Jurkat, Clone E6-1 (cell line): ENCODE measurements around the gene PRKRIP1.
"Not testable (repeated sequence)": the region's sequence is repeated elsewhere in the genome, so short reads cannot be mapped to it uniquely, and the experiment has no call there.

Source experiments
- DNase-seq: peaks from one replicate; pipeline ENCODE4 v3.0.0-alpha.2; 2011; ENCODE audit warnings: low read depth, low spot score
- H3K4me3 ChIP-seq: 2 replicates; pipeline ENCODE4 v1.5.1; 2011; ENCODE audit warnings: mild to moderate bottlenecking, low read length, control low read depth, moderate library complexity

Gene PRKRIP1

DNA sequence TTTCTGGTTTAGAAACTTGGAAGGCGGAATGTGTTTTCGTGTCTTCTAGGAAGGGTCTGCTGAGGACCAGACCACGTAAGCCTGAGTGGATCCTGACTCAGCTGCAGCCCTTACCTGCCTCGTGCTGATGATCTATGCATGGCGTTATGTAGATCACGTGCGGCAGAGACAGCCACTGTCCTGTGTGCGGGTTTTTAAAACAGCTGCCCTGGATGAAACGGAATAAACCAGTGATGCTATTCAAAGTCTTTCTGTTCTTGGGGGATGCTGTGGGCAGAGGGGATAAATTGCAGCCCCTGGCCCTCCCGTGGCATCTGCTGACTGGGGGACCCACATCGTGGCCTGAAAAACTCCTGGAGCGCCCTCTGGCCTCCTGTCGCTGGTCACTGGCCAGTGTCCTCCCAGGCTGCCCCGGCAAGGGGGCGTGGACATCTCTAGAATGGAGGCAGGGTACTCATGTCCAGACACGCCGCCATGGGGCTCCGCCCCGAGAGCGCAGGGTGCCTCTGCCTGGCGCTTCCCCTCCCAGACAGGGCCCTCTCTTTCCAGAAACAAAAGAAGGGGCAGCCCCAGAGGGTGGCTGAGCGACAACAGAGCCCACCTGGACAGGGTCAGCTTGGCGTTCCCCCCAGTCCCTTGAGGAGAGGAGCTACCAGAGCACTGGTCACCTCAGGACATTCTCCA is 55.4 kb downstream of the PRKRIP1 start:
- DNase-seq = no peak
- H3K4me3 ChIP-seq = no peak overlapping the region

DNA sequence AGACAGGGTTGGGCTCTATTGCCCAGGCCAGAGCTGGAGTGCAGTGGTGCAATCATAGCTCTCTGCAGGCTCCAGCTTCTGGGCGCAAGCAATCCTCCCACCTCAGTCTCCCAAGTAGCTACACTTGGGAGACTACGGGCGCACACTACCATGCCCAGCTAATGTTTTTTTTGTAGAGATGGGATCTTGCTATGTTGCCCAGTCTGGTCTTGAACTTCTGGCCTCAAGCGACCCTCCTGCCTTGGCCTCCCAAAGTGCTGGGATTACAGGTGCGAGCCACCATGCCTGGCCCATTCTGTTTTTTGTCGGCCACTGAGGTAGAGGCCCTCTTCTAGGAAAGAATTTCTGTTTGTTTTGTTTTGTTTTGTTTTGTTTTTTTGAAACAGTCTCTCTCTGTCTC is 56.3 kb downstream of the PRKRIP1 start:
- no peak overlapping the region for H3K4me3 ChIP-seq
- DNase-seq = no peak

DNA sequence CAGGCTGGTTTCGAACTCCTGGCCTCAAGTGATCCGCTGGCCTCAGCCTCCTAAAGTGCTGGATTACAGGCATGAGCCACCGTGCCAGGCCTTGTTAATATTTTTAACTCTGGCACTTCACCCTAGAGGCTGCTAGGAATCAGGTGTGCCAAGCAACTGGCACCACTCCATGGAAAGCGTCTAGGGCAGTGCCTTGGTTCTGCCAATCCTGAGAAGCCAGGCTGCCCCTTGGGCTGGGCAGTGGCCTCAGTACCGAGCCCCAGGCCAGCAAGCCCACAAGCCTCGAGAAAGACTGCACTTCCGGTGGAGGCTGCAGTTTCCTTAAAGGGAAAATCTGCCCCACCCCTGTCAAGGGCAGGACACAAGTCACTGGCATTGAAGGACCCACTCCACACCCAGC is 57.2 kb downstream of the PRKRIP1 start:
- DNase-seq = no peak
- no peak overlapping the region for H3K4me3 ChIP-seq

DNA sequence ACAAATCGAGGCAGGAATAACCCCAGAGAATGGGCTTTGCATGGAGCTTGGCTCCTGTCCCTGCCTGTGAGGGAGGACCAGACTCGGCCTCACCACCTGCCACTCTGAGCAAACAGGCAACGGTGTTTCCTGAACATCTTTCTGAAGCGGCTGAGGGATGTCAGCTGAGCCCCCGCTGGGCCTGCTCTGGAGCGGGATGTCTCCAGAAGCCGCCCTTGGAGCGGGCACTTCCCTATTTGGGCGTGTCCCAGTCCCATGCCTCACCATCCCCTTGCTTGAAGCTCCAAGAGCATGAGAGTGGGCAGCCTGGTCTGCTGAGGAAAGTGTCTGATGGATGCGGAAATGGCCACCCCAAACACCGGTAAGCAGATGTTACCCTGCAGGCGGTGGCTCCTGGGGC is 58.3 kb downstream of the PRKRIP1 start:
- H3K4me3 ChIP-seq = no peak overlapping the region
- DNase-seq = no peak

DNA sequence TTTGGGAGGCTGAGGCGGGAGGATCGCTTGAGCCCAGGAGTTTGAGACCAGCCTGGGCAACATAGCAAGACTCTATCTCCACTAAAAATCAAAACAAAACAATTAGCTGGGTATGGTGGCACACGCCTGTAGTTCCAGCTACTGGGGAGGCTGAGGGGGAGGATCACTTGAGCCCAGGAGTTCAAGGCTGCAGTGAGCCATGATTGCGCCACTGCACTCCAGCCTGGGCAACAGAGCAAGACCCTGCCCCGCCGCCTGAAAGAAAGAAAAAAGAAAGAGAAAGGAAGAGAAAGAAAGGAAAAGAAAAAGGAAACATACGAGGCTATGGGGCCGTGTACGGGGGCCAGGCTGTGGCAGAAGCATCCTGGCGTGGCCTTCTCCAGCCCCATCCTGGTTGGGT is 58.8 kb downstream of the PRKRIP1 start:
- not testable (repeated sequence) for H3K4me3 ChIP-seq, DNase-seq

DNA sequence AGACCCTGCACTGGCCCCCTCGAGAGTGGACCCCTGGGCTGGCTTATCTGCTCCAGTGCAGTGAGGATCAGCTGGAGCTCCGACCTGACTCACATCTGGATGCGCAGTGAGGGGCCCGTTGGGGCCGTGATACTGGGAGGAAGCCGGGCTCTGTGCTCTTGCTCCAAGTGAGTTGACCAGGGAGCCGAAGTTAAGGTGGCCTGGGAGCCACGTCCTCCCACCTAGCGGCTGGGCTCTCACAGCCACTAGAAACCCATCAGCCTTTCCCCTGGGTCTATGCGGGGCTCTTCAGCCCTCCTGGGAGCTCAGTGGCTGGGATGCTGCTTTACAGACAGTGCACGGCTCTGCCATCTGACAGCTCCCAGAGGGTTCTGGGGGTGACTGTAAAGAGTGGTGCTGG is 59.4 kb downstream of the PRKRIP1 start:
- no peak for DNase-seq
- no peak overlapping the region for H3K4me3 ChIP-seq

DNA sequence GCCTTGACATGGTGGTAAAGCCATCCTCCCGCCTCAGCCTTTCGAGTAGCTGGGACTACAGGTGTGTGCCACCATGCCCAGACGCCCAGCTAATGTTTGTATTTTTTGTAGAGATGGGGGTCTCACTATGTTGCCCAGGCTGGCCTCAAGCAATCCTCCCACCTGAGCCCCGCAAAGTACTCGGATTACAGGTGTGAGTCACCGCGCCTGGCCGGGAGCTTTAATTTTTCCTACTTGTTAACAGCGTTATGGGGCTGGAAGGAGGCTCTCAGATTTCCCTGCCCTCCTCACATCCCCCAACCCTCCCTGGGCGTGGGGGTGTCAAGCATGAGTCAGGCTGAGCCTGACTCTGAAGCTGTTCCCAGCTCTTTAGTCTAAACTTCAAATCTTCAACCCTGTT is 60.2 kb downstream of the PRKRIP1 start:
- no peak overlapping the region for H3K4me3 ChIP-seq
- no peak for DNase-seq

DNA sequence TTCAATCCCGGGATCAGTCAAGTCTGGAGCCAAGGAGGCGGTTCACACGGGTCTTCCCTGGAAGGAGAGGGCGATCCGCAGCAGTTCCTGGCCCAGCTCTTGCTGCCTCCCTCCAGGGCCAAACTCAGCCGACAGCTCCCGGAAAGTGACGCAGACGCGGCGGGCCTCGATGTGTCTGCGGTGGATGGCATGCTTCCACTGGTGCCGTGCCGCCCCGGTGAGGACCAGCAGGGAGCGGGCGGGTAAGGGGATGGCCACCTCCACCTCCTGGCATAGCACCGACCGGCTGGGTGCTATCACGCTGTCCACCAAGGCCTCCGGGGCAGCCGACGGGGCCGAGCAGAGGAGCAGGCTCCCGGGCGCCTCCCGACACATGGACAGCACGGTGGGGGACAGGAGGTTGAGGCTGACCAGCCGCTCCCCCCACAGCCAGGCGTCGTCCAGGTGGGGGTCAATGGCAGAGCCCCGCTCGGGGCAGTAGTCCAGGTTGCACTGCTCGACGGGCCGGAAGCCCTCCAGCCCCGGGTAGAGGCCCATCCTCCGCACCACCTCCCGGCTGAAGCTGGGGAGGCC is 61.3 kb downstream of the PRKRIP1 start:
- DNase-seq = no peak
- H3K4me3 ChIP-seq = no peak overlapping the region

DNA sequence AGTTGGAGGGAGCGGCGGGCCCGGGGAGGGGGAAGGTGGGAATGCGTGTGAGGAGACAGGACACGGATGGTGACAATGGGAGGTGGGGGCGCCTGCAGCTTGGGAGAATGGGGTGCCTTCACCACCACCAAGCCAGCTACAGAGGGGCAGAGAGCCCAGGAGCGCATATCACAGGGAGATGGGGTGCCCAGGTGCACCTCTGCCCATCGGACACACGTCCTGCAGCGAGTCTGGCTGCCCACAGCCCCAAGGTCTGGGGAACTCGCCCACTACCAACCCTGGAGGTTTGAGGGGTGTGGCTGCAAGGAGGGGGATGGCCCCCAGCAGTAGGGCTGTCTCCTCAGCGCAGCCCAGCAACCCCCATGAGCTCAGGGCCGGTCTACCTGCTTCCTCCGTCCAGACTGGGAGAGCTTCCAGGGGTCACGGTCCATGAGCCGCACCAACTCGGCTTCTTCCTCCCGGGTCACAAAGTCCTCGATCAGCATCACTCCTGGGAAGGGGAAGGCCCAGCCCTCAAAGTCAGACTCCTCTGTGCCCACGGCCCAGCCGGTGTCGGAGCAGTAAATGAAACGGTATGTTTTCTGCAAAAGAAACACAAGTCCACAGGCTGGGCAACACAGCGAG is 63.2 kb downstream of the PRKRIP1 start:
- no peak for DNase-seq

DNA sequence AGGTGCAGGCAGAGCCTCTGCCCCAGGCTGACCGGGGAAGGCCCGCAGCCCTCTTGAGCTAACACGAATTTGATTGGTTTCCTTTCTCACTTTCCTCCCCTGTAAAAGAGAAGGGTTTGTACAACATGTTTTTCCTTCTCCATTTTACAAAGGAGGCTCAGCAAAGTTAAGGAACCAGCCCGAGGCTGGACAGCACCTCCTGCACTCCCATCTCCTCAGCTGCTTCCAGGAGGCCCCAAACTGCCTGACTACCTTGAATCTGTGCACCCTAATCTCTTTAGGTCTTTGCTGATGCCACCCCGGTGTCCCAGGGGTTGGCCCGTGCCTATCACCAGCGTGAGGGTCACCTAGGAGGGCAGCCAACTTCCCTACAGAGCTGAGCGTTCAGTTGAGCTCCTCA is 64.3 kb downstream of the PRKRIP1 start:
- no peak overlapping the region for H3K4me3 ChIP-seq
- no peak for DNase-seq

More for the DNA sequence above, 63.2 kb downstream of the PRKRIP1 start:
- no peak overlapping the region for H3K4me3 ChIP-seq

DNA sequence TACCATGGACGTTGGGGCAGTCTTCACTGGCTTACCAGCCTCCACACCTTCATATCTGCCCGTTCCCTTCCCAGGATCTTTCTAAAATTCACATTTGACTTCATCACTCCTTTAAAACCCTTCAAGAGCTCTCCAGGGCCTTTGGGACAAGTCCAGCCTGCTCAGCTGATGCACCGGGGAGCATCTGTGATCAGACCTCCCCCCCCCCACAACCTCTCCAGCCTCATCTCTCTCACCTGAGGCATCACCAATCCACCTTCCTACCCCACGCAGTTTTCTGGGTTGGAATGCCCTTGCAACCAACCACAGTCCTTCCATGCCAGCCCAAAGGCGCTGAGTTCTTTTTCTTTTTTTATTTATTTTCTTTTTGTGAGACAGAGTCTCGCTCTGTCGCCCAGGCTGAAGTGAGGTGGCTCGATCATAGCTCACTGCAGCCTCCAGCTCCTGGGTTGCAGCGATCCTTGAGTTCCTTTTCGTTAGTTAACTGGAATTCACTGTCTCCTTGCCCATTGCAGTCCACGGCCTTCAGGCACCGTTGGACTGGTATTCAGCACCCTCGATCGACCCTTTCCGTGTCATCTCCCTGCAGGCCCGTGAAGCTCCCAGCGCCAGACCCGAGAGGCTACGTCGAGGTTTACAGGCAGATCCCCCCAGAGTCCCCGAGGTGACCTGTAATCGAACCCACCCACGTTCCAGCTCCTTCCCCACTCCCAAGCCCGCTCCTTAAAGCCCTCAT is 67.8 kb downstream of the PRKRIP1 start:
- no peak for DNase-seq
- H3K4me3 ChIP-seq = peak overlapping the region; percentile 100

DNA sequence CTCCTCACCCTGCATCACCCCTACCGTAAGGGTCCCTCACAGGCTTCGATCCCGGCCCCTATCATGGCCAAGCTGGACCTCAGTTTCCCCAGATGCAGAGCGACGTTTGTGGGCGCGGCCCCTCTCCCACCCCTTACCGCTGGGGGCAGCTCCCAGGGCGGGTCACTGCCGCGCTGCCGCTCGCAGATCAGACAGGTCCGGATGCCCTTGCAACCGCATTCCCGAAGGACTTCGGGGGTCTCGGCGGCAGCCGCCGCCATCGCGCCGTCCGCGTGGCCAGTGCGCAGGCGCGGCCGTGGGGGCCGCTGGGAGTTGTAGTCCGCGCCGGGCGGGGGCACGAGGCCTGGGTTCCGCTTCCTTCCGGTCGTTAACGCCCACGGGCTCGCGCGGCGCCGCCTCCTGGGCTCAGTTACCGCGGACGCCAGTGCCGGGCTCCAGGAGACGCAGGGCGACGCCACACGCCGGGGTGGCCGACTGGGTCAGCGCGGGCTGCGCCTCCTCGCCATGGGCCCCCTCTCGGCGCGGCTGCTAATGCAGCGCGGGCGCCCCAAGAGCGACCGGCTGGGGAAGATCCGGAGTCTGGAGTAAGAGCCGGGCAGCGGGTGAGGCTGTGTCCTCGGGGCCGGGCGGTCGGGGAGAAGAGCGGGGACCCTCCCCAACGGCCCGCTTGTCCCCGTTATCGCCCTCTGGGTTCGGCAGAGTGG is 68.6 kb downstream of the PRKRIP1 start, which contains the start of the genes ALKBH4 and LRWD1:
Gene ALKBH4, minus strand, starts transcription at position 287 of the 704 bp plus-strand sequence. Its CDS starts 27 bp downstream, at position 260.
Gene LRWD1, plus strand, starts transcription at position 408 of the 704 bp plus-strand sequence. Its CDS starts 97 bp downstream, at position 505.
- peak; percentile 82 for DNase-seq

DNA sequence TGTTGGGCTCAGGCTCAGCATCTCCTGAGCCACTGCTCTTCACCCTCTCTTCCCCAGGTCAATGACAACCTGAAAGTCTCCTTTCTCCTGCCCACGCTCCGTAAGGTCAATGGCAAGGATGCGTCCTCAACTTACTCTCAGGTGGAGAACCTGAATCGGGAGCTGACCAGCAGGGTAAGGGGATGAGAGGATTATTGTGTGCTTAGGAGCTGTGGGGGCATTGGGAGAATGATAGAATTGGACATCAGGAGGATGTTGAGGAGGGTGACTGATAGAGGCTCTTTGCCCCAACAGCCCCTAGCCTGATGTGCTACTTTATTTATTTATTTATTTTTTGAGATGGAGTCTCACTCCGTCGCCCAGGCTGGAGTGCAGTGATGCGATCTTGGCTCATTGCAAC is 69.9 kb downstream of the PRKRIP1 start:
- peak overlapping the region; percentile 100; the same call in 1 of the 2 replicates for H3K4me3 ChIP-seq
- no peak for DNase-seq

More for the DNA sequence above, 68.6 kb downstream of the PRKRIP1 start, which contains the start of the genes ALKBH4 and LRWD1:
- peak within 1 kb of the TSS; percentile 100 for H3K4me3 ChIP-seq

DNA sequence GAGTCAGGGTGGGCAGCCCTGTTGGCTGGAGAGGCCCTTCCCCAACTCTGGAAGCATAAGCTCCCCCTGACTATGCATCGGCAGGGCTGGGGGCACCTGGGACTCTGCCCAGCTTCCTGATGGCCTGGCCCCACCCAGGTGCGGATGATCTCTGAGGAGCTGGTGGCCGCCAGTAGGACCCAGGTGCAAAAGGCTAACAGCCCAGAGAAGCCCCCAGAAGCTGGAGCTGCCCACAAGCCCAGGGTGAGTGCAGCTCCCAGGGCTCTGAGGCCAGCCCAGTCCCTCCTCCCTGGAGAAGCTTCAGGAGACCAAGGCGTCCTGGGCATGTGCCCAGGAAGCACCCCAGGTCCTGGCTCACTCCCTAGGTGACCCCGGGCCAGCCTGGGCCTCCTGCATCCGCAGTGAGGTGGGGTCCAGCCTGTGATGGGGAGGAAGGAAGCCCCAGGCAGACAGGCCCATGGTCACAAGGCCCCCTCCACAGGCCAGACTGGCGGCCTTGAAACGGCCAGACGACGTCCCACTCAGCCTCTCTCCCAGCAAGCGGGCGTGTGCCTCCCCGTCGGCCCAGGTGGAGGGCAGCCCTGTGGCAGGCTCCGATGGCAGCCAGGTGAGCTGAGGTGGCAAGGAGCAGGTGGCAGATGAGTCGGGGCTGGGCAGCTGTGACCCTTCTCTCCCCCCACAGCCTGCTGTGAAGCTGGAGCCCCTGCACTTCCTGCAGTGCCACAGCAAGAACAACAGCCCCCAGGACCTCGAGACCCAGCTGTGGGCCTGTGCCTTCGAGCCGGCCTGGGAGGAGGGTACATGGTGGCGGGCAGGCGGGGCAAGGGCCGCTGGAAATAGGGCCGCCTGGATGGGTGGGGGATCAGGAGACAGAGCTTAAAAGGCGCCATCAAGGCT is 71.7 kb downstream of the PRKRIP1 start:
- no peak overlapping the region for H3K4me3 ChIP-seq
- DNase-seq = no peak

DNA sequence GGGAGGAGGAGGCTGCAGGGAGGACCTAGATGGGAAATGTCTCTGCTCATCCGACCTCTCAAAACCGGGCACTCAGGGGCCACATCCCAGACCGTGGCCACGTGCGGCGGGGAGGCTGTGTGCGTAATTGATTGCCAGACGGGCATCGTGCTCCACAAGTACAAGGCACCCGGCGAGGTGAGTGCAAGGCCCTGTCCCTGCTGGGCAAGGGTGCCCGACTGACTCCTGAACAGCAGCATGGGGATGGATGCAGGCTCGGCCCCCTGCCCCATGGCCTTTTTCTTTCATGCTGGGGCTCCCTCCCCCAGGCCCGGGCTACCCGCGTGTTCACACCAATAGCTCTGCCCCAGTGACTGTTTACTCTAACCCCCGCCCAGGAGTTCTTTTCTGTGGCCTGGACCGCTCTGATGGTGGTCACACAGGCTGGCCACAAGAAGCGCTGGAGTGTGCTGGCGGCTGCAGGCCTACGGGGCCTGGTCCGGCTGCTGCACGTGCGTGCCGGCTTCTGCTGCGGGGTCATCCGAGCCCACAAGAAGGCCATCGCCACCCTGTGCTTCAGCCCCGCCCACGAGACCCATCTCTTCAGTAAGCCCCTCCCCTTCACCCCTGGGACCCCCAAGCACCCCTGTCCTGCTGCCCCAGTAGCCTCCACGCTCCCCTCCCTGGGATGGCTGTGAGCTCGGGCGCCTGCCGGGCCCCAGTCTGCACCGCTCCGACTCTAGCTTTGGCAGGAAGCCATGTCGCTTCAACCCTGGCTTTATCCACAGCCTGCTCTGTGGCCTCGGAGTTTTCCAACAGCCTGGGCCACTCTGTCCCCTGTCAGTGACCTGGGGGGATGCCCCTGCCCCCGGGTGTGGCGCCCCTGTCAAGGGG is 72.6 kb downstream of the PRKRIP1 start:
- H3K4me3 ChIP-seq = no peak overlapping the region
- DNase-seq = no peak

DNA sequence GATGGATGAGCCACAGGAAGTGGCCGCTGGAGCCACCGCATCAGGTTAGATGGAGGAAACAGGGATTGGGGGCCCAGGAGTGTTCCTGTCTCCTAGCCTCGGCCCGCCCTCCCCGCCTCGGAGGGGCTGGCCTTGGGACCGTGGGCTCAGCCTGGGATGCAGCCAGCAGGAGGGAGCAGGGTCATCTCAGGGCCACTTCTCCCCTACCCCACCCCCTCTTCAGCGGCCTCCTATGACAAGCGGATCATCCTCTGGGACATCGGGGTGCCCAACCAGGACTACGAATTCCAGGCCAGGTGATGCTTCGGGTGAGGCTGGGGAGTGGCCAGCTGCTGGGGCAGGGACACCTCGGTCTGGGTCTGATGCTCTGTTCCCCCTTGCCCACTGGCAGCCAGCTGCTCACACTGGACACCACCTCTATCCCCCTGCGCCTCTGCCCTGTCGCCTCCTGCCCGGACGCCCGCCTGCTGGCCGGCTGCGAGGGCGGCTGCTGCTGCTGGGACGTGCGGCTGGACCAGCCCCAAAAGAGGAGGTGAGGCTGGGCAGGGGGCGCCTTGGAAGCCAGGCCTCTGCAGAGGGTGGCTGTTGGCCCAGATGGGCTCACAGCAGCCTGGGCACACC is 73.3 kb downstream of the PRKRIP1 start:
- DNase-seq = no peak
- H3K4me3 ChIP-seq = no peak overlapping the region
